ENCODE measurements around the gene POLD4.
A peak's percentile ranks its signal among the peaks of the same experiment; 100 is the strongest.

The POLD4 gene

GRCh38 chr11:67387518-67387917 is 34.2 kb upstream of the POLD4 start:
- no peak for DNase-seq (ENCODE audit: low read depth)
- H3K4me3 ChIP-seq (ENCODE audit: control insufficient read depth, low read depth, low read length), result no peak overlapping the region
- no peak for TF ChIP-seq CTCF (conservative IDR thresholded peaks at IDR 0.05; ENCODE audit: control insufficient read depth, insufficient read depth, low read depth, low read length)

GRCh38 chr11:67387069-67387468 is 33.7 kb upstream of the POLD4 start:
- DNase-seq (ENCODE audit: low read depth), result no peak
- no peak for TF ChIP-seq CTCF (conservative IDR thresholded peaks at IDR 0.05; ENCODE audit: control insufficient read depth, insufficient read depth, low read depth, low read length)
- H3K4me3 ChIP-seq (ENCODE audit: control insufficient read depth, low read depth, low read length), result no peak overlapping the region

- H3K4me3 ChIP-seq (ENCODE audit: control insufficient read depth, low read depth, low read length), result no peak overlapping the region
- peak; percentile 54 for DNase-seq (ENCODE audit: low read depth)
- no peak for TF ChIP-seq CTCF (conservative IDR thresholded peaks at IDR 0.05; ENCODE audit: control insufficient read depth, insufficient read depth, low read depth, low read length)
Observed at GRCh38 chr11:67384851-67385366, 31.6 kb upstream of the POLD4 start.

DNA sequence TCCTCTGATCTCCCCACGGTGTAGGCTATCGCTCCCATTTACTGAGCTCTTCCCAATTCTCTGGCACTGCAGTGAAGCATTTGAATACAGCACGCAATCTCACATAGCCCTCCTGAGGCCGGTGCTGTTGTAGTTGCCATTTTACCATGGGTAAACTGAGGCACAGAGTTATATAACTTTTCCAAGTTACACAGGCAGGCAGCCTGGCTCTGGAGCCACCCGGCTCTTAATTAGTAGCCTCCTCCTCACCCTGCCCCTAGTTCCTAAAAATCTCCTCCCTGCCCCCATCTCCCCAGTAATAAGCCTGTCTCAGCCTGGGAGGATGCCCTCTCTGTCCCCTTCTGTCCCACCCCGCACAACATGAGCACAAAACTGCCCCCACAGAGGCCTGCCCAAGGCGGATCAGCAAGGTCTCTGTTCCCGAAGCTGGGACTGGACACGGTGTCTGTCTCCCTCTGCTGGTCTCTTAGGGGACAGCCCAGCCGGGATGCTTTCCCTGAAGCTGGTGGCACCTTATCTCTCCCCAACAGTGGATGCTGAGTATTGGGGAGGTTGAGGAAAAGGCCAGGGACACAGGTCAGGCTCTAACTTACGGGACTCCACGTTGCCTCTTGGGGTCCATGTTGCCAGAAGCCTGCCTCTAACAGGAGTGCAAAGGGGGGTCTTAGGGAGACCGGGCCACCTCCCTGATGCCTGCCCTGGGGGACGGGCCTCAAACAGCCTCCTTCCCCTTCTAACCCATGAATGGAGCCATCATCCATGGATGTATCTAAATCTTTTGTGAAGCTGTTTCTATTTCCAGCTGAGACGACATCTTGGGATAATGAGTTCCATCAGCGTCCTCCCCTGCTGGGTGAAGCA is 29.2 kb upstream of the POLD4 start:
- TF ChIP-seq CTCF (conservative IDR thresholded peaks at IDR 0.05; ENCODE audit: control insufficient read depth, insufficient read depth, low read depth, low read length), result peak; percentile 99
- no peak overlapping the region for H3K4me3 ChIP-seq (ENCODE audit: control insufficient read depth, low read depth, low read length)
- peak; percentile 78 for DNase-seq (ENCODE audit: low read depth)

- DNase-seq (ENCODE audit: low read depth), result no peak
- TF ChIP-seq CTCF (conservative IDR thresholded peaks at IDR 0.05; ENCODE audit: control insufficient read depth, insufficient read depth, low read depth, low read length), result no peak
- no peak overlapping the region for H3K4me3 ChIP-seq (ENCODE audit: control insufficient read depth, low read depth, low read length)
Observed at GRCh38 chr11:67381244-67381972, 28.1 kb upstream of the POLD4 start.

DNA sequence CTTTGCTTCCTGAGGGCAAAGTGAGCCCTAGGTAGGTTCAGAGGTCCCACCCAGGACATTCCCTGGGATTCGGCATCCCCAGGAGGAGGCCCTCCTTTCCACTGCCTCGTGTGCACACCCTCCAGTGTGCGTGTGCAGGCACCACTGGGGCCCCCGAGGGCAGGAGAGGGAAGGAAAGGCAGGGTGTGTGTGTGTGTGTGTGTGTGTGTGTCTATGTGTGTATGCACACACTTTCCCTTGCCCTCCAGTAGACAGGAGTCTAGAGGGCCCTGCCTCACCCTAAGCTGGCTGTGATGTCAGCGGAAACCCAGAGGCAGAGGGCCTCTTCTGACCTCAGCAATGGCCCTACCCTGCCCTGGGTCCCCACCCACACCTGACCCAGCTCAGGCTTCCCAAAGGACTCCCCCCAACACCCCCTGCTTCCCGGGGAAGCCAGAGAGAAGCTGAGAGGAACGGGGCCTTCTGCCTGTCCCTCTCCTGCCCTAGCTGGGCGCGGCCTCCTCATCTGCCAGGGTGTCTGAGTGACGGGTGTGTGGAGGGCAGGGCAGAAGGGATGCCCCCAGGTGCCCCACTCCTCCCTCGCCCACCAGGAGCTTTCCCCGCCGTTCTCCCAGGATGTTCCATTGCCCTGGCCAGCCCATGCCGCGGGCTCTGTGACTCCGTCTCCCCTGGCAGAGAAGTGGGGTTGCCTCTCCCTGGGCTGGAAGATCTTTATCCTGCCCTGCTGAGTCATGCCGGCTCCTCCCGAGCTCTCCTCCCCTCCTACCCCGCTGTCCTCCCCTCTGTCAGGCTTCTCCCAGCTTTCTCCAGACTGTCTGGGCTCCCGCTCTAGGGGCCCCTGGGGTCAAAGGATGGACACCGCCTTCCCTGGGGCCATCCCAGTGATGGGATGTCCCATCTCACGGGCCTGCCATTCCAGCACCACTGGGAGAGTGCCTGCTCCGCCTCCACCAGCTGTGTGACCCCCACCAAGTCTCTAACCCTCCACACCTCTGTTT is 26.0 kb upstream of the POLD4 start:
- no peak for TF ChIP-seq CTCF (conservative IDR thresholded peaks at IDR 0.05; ENCODE audit: control insufficient read depth, insufficient read depth, low read depth, low read length)
- no peak overlapping the region for H3K4me3 ChIP-seq (ENCODE audit: control insufficient read depth, low read depth, low read length)
- DNase-seq (ENCODE audit: low read depth), result peak; percentile 61
